GM19193 (cell line): ENCODE measurements around the gene CLIC1.

Experiments
- POLR2A ChIP-seq: IDR thresholded peaks from 4 replicates; pipeline ENCODE4 v1.6.1; 2011; ENCODE audit not compliant: insufficient read depth, insufficient read length; ENCODE audit errors: extremely low read depth

Gene CLIC1

GRCh38 chr6:31710523-31711219, 25.7 kb downstream of the CLIC1 start:
- no peak for TF ChIP-seq POLR2A

DNA sequence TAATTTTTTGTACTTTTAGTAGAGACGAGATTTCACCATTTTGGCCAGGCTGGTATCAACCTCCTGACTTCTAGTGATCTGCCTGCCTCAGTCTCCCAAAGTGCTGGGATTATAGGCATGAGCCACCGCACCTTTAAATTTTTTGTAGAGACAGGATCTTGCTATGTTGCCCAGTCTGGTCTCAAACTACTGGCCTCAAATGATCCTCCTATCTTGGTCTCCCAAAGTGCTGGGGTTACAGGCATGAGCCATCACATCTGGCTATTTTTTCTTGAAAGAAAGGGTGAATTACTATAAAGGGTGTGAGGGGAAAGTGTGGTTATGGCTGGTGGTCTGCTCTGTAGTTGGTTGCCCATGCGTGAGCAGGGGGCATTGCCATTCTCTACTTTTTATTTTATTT, 28.1 kb downstream of the CLIC1 start:
- no peak for TF ChIP-seq POLR2A

GRCh38 chr6:31707701-31708100, 28.6 kb downstream of the CLIC1 start:
- TF ChIP-seq POLR2A: no peak

DNA sequence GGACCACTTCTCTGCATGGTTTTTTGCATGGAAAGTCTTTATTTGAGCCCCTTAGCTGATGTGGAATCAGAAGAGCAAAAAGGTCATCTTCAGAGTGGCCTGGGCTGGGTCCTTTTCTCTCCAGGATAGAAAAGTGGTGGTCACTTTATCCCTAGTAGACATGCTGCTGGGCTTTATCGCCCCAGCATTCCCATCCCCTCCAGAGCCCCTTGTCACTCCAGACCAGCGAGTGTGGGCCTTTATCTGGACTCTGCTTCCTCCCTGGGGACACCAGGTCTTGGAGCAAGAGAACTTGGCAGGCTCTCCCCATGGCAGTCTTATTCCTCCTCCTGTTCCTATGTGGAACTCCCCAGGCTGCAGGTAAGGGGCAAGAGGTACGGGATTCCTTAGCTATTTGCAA, 29.7 kb downstream of the CLIC1 start, which contains the start of gene LY6G6F:
Gene LY6G6F (plus strand): TSS at position 268 of the 400 bp plus-strand sequence. CDS start 41 bp downstream, at position 309.
- TF ChIP-seq POLR2A: no peak

DNA sequence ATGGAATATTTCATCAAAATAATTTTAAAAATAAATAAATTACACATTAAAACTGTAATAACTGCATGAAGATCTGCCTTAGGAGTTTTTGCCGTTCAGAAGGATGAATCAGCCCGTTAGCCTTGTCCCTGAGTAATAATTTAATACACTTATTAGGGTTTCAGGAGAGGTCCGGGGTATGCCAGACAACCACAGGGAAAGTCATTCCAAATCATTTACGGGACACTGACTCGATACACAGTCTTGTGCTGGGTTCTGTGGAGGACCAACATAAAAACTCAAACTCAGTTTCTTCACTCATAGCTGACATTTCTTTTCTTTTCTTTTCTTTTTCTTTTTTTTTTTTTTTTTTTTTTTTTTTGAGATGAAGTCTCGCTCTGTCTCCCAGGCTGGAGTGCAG, 30.4 kb downstream of the CLIC1 start:
- TF ChIP-seq POLR2A: no peak

GRCh38 chr6:31702819-31703716, 33.3 kb downstream of the CLIC1 start, which contains the start of gene ABHD16A:
TSS of gene ABHD16A (minus strand) at chr6:31703324. CDS start at chr6:31703281, 43 bp downstream.
- peak; percentile 91 for TF ChIP-seq POLR2A

GRCh38 chr6:31702405-31702818, 33.9 kb downstream of the CLIC1 start:
- TF ChIP-seq POLR2A: no peak

GRCh38 chr6:31701666-31702404, 34.5 kb downstream of the CLIC1 start:
- no peak for TF ChIP-seq POLR2A

DNA sequence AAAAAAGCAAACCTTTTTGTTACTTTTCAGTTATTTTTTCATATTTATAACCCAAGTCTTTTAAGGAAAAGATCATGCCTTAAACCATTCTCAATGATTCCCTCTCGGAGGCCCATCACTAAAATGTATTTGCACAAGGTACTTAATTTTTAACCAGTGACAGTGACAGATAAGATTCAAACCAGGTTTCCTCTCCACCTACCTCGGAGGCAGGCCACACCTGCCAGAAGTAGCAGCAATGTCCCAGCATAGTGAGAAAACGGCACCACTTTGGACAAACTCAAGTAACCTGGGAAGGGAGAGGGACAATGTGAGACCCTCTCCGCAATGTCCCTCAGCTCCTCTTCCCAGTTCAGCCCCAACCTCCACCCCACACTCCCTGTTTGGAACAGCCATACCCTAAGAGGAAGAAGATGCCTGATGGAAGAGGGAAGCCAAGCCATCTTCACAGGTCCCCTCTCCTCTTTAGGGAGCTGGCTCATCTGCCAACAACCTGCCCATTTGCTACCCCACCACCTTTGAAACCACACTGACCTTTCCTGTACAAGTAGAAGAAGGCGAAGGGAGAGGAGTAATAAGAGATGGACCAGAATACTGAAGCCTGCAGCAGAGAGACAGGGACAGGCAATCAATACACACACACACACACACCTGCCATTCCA, 35.5 kb downstream of the CLIC1 start:
- TF ChIP-seq POLR2A: no peak

DNA sequence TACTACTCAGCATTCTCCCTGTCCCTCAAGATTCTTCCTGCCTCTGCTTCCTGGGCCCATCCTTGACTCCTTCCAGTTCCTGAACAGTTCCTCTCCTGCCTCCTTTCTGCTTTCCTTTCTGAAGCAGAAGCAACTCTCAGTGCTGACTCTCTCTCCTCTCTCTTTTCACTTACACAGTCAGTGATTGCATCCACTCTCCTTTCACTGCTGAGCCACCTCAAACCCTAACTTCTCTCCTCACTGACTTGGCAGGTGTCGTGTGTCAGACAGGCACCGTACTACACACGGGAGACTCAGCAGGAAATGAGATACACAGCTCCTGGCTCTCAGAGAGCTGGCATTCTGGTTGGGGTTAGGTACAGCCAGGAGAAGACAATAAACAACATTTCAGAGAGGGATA, 38.8 kb downstream of the CLIC1 start:
- no peak for TF ChIP-seq POLR2A

DNA sequence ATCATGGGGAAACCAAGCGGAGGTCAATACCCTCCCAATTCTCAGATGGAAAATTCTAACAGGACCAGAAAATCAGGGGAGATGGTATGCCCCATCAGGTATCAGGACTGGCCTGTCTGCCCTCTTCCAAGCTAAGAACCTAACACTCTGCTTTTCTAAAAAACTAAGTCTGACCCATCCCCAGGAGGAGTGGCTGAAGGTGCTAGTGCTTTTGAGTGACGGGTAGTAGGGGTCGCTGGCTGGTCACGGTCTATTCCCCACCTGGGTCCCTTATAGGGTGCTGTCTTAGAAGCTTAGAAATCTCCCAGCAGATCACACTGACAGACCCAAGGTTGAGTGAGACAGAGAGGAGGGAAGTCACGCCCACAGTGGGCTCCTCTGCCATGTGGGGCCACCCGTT, 42.8 kb downstream of the CLIC1 start:
- TF ChIP-seq POLR2A: no peak

DNA sequence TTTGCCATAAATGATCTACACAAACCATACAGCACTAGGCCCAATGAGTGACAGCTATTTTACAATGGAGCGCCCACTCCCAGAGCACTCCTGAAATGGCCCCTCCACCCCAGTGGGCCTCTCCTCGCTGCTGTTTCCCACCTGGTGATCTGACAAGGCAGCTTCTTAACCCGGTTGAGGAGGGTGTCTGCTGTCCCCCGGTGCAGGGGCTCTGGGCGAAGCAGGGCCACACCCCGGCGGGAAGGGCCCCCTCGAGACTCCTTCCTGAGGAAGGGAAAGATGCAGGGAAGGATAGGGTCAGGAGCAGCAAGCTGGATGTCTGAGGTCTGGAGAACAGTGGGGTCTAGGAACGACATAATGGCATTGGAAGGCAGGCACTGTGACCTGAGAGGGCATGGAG, 43.4 kb downstream of the CLIC1 start:
- no peak for TF ChIP-seq POLR2A

GRCh38 chr6:31692353-31692752, 44.0 kb downstream of the CLIC1 start:
- TF ChIP-seq POLR2A: no peak

- no peak for TF ChIP-seq POLR2A
Measured at GRCh38 chr6:31691564-31692108, 44.7 kb downstream of the CLIC1 start.

GRCh38 chr6:31691078-31691463, 45.3 kb downstream of the CLIC1 start:
- TF ChIP-seq POLR2A: no peak
